ENCODE results near the gene SORBS1.

- no peak for TF ChIP-seq EZH2 (IDR thresholded peaks at IDR 0.05; ENCODE audit: insufficient read depth, poor library complexity, severe bottlenecking)
- TF ChIP-seq EZH2phosphoT487 (IDR thresholded peaks at IDR 0.05; ENCODE audit: insufficient read depth, low read depth) = no peak
Measured at GRCh38 chr10:95605163-95605562, 44.0 kb upstream of the SORBS1 start.

All from GM23248 (cell line).